ENCODE measurements around the gene MACROD1. TPM values are rescaled to one million over a fixed set of nuclear protein-coding genes. Genes with fewer than 3 reads are reported as not detected.

The MACROD1 gene
- total RNA-seq, 1 donor from 2014 or later, result 29.6 TPM

DNA sequence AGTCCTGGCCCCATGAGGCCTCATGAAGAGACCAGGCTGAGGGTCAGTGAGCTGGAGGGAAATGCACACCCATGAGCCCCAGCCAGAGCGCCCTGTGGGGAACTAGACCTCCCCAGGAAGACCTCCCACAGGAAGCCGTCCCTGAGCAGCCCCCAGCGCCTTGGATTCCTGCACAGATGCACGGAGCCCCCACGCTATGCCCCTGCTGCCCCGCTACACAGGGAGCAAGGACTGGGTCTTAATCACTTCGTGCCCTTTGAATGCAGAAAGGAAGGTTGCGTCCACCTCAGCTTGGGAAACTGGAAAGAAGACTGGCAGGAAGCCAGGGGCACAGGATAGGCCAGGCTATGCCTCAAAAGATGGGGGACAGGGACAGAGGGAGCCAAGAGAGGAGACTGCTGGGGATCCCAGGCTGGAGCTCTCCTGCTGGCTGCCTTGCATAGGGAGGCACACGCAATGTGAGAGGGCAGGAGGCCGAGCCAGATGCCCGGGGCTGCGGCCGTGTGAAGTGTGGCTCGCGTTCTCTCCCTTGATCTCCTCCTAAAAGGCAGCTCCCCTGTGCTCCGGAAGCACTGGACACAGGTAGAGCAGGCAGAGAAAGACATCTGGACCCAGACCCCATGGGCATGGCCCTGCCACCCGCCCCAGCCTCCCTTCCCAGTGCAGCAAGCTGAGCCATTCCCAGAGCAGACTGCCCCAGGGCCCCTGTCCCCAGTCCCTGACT, 32.8 kb downstream of the MACROD1 start:
- no peak for TF ChIP-seq CTCF (IDR thresholded peaks at IDR 0.05)
- Mint-ChIP-seq H3K4me1 (ENCODE audit: unreplicated experiment) (no peaks in the 10 kb centered on the region), H3K27ac (ENCODE audit: unreplicated experiment) (no peak overlapping the region), H3K36me3 (ENCODE audit: unreplicated experiment) (no peaks in the 10 kb centered on the region), H3K27me3 (ENCODE audit: unreplicated experiment) (no peaks in the 10 kb centered on the region), H3K4me3 (ENCODE audit: unreplicated experiment) (no peak overlapping the region), H3K9me3 (ENCODE audit: unreplicated experiment) (no peaks in the 10 kb centered on the region)
- DNase-seq (ENCODE audit: extremely low spot score, unreplicated experiment), result no peak

GRCh38 chr11:64132191-64132771, 33.6 kb downstream of the MACROD1 start:
- DNase-seq (ENCODE audit: extremely low spot score, unreplicated experiment), result no peak
- no peaks in the 10 kb centered on the region for H3K36me3 Mint-ChIP-seq (ENCODE audit: unreplicated experiment)
- no peaks in the 10 kb centered on the region for H3K9me3 Mint-ChIP-seq (ENCODE audit: unreplicated experiment)
- no peak for TF ChIP-seq CTCF (IDR thresholded peaks at IDR 0.05)
- H3K4me3 Mint-ChIP-seq (ENCODE audit: unreplicated experiment), result no peak overlapping the region
- no peaks in the 10 kb centered on the region for H3K4me1 Mint-ChIP-seq (ENCODE audit: unreplicated experiment)
- no peak overlapping the region for H3K27ac Mint-ChIP-seq (ENCODE audit: unreplicated experiment)
- no peaks in the 10 kb centered on the region for H3K27me3 Mint-ChIP-seq (ENCODE audit: unreplicated experiment)

DNA sequence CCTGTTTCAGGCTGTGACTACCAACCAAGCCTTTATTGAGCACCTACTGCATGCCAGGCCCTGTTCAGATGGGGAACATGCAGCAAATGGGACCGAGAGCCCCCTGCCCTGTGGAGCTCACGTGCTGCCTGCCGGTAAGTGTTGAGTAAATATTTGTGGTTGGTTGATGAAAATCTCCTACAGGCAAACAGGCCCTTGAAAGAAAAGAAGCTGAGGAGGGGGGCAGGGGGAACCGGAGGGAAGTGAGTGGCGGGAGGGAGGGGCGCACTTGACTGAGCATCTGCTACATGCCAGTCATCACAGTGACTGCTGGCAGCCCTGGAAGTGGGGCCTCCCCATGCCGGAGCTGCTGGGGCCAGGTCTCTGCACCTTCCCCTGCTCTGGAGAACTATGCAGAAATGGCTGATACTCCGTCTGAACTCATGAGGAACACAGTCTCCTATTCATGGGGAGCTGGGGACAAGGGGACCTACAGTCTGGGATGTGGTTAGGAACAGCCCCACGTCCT, 34.2 kb downstream of the MACROD1 start:
- no peak for TF ChIP-seq CTCF (IDR thresholded peaks at IDR 0.05)
- no peaks in the 10 kb centered on the region for H3K36me3 Mint-ChIP-seq (ENCODE audit: unreplicated experiment)
- H3K4me3 Mint-ChIP-seq (ENCODE audit: unreplicated experiment), result no peak overlapping the region
- no peaks in the 10 kb centered on the region for H3K9me3 Mint-ChIP-seq (ENCODE audit: unreplicated experiment)
- H3K27ac Mint-ChIP-seq (ENCODE audit: unreplicated experiment), result no peak overlapping the region
- H3K27me3 Mint-ChIP-seq (ENCODE audit: unreplicated experiment), result no peaks in the 10 kb centered on the region
- no peaks in the 10 kb centered on the region for H3K4me1 Mint-ChIP-seq (ENCODE audit: unreplicated experiment)
- no peak for DNase-seq (ENCODE audit: extremely low spot score, unreplicated experiment)

- TF ChIP-seq CTCF (IDR thresholded peaks at IDR 0.05), result no peak
- Mint-ChIP-seq H3K9me3 (ENCODE audit: unreplicated experiment) (no peaks in the 10 kb centered on the region), H3K4me1 (ENCODE audit: unreplicated experiment) (no peaks in the 10 kb centered on the region), H3K27me3 (ENCODE audit: unreplicated experiment) (no peaks in the 10 kb centered on the region), H3K4me3 (ENCODE audit: unreplicated experiment) (no peak overlapping the region), H3K36me3 (ENCODE audit: unreplicated experiment) (no peaks in the 10 kb centered on the region), H3K27ac (ENCODE audit: unreplicated experiment) (no peak overlapping the region)
- no peak for DNase-seq (ENCODE audit: extremely low spot score, unreplicated experiment)
These were observed 35.3 kb downstream of the MACROD1 start for GRCh38 chr11:64130618-64131017.

GRCh38 chr11:64129403-64129802, 36.5 kb downstream of the MACROD1 start:
- TF ChIP-seq CTCF (IDR thresholded peaks at IDR 0.05), result no peak
- Mint-ChIP-seq H3K27ac (ENCODE audit: unreplicated experiment) (no peak overlapping the region), H3K4me1 (ENCODE audit: unreplicated experiment) (no peaks in the 10 kb centered on the region), H3K4me3 (ENCODE audit: unreplicated experiment) (no peak overlapping the region), H3K9me3 (ENCODE audit: unreplicated experiment) (no peaks in the 10 kb centered on the region), H3K36me3 (ENCODE audit: unreplicated experiment) (no peaks in the 10 kb centered on the region), H3K27me3 (ENCODE audit: unreplicated experiment) (no peaks in the 10 kb centered on the region)
- DNase-seq (ENCODE audit: extremely low spot score, unreplicated experiment), result no peak

Data from osteocyte (in vitro differentiated cells).